ENCODE results near the gene ENO2. TPM values are rescaled to one million over a fixed set of nuclear protein-coding genes. Genes with fewer than 3 reads are reported as not detected.

ENO2 gene
- polyA plus RNA-seq, 10 donors: 5.2 to 11.7 (median 8.4) TPM

GRCh38 chr12:6912164-6912935 lies 2.0 kb upstream of the ENO2 start:
- DNase-seq: no peak

- no peak for DNase-seq
Measured at GRCh38 chr12:6914947-6915788, 788 bp downstream of the ENO2 start.

- DNase-seq: no peak
Measured at GRCh38 chr12:6915789-6916285, 1.5 kb downstream of the ENO2 start.

- no peak for DNase-seq
Measured at GRCh38 chr12:6916426-6917200, 2.2 kb downstream of the ENO2 start.

GRCh38 chr12:6917491-6918231 lies 3.3 kb downstream of the ENO2 start:
- no peak for DNase-seq

- no peak for DNase-seq
Measured at GRCh38 chr12:6919588-6919987, 5.2 kb downstream of the ENO2 start.

- DNase-seq: no peak
Measured at GRCh38 chr12:6921539-6921938, 7.2 kb downstream of the ENO2 start.

- DNase-seq: no peak
Measured at GRCh38 chr12:6921996-6922946, 7.9 kb downstream of the ENO2 start.

GRCh38 chr12:6923003-6923732 lies 8.8 kb downstream of the ENO2 start:
- no peak for DNase-seq

- no peak for DNase-seq
Measured at GRCh38 chr12:6923851-6924250, 9.5 kb downstream of the ENO2 start.

- DNase-seq: no peak
Measured at GRCh38 chr12:6925239-6925539, 10.8 kb downstream of the ENO2 start.

GRCh38 chr12:6925540-6926279 lies 11.3 kb downstream of the ENO2 start:
- peak; percentile 79 to 94 (median 81) for DNase-seq

- peak; percentile 86 to 97 (median 92) for DNase-seq
Measured at GRCh38 chr12:6927379-6928021, 13.1 kb downstream of the ENO2 start, which contains the start of gene ATN1. Gene ATN1 (plus strand): TSS chr12:6927959. CDS start chr12:6934002, 6,043 bp downstream.

GRCh38 chr12:6928022-6928702 lies 13.8 kb downstream of the ENO2 start:
- peak in 1 of 3 donors; percentile 62 for DNase-seq

GRCh38 chr12:6928703-6929407 lies 14.5 kb downstream of the ENO2 start:
- peak in 1 of 3 donors; percentile 47 for DNase-seq

Measured in muscle of back (tissue), 11 donors.